GM19328 (cell line): ENCODE data around the gene DTX1.

ENCODE experiments used
- ATAC-seq: cut with Tn5 transposase; IDR thresholded peaks from one replicate; pipeline ENCODE4 v1.9.1; 2021; ENCODE audit warnings: mild to moderate bottlenecking, moderate library complexity; ENCODE audit not compliant: unreplicated experiment

DTX1 gene

DNA sequence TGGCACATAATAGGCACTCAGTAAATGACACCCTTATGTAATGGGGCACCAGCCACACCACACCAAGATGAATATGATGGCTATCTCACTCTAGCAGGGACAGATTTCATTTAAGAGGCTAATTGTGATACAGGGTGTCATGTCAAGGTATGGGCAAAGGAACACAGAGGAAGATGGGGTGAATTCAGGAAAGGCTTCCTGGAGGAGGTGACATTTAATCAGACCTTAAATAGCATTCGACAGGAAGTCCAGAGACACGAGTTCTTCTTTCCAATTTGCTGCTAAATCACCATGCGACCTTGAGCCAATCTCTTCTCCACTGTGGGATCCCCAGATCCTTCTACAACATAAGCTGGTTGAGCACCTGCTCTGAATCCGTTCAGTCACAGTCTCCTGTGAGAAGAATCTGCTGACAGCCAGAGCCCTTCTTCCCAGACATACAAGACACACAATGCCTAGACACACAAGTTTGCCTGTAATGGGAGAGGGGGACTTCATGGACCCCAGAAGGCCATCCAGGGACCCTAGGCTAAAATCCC is 1.5 kb upstream of the DTX1 start:
- ATAC-seq = no peak

DNA sequence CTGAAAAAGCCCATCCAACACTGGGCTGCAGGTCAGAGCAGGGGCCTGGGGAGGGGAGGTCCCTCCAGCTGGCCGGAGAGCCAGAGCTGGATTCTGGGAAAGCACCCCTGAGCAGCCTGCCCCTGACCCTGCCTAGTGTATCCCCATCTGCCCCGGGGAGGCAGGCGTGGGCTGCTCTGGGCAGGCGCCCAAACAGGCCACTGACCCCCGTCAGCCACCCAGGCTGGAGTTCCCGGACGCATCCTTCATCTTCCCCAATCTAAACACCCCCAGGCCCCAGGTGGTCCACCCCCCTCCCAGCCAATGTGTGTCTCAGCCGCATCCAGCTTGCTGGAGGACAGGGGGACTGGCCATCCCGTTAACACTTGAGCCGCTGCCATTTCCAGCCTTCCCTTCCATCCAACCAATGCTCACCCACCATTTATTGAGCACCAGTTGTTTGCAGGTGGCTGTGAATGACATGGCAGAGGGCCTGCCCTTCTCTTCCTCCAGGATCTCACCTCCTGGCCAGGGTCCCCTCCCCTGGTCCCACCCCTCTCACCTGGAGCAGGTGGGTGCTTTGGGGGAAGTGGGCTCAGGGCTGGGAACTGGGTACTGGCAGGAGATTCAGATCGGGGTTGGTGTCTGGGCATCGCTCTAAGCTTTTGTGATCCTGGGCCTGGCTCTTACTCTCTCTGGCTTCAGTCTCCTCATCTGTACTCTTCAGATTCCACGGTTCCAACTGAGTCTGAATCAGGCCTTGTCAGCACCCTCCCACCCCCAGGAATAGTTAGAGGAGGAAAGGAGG is 743 bp upstream of the DTX1 start:
- no peak for ATAC-seq

DNA sequence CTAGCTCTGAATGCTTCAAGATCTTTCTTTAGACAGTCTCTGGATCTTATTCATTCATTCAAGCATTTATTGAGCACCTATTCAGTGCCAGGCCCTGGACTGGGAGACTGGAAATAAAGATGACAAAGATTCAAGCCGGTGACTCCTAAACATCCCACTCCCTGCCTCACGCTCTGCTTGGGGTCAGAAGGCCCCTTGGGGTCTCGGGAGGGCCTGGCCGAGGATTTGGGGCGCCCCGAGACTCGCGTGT is 224 bp upstream of the DTX1 start:
- no peak for ATAC-seq

DNA sequence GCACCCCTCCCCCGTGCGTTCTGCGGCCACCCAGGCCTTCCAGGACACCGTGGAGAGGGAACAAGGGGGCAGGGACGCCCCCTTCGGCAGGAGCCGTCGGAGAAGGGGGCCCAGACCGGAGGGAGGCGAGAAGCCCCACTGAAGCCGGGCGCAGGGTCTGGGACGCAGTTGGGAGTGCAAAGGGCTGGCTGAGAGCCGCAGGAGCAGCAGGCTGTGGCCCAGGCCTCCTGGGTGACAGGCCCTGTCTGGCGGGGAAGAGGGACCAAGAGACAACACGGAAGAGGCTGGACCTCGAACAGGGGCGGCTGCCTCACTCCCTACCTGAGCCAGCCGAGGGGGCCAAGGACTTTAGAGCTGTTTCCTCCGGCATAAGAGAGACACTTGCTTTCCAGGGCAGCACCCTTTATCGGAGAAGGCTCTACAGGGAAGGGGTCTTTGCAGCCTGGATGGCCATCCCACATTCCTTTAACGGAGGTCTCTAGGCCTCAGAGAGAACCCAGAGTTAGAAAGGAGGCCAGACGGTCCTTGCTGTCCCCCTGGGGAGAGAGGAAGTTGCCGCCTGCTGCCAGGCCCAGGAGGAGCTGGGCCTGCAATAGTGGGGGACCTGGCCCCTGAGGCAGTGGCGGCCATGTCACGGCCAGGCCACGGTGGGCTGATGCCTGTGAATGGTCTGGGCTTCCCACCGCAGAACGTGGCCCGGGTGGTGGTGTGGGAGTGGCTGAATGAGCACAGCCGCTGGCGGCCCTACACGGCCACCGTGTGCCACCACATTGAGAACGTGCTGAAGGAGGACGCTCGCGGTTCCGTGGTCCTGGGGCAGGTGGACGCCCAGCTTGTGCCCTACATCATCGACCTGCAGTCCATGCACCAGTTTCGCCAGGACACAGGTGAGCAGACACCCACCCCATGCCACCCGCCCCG is 1.3 kb downstream of the DTX1 start:
- no peak for ATAC-seq

DNA sequence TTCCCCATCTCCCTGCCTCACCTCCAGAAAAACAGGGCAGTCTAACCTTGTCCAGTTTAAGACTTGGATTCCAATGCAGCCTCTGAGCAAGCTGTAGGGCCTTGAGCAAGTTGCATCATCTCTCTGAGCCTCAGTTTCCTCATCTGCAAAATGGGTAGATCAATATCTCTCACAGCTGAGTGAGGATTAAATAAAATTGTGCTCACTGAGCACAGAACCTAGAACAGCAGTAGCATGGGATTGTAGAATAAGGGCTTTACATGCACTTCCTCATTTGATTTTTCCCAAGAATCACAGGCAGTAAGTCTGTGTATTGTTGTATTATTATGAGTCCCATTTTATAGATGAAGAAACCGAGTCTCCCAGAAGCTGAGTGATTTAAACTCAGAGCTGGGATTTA is 2.0 kb downstream of the DTX1 start:
- ATAC-seq = no peak

DNA sequence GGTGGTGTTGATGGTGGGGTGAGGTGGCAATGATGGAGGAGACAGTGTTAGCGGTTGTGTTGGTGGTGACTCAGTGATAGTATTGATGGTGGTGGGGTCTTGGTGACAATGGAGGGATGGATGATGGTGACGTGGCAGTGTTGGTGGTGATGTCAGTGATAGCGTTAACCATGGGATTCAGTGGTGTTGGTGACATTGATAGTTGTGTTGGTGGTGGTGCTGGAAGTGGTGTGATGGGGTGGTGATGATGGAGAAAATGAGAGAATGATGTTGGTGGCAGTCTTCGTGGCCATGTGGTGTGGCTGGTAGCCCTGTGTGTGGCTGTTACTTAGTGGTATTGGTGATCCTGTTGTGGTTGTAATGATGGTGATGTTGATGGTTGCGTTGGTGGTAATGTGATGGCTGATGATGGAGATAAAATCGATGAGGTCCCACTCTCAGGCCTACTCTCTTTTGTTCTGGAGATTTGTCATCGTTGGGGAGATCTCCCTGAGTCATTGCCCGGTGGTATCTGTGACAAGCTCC is 2.6 kb downstream of the DTX1 start:
- no peak for ATAC-seq

DNA sequence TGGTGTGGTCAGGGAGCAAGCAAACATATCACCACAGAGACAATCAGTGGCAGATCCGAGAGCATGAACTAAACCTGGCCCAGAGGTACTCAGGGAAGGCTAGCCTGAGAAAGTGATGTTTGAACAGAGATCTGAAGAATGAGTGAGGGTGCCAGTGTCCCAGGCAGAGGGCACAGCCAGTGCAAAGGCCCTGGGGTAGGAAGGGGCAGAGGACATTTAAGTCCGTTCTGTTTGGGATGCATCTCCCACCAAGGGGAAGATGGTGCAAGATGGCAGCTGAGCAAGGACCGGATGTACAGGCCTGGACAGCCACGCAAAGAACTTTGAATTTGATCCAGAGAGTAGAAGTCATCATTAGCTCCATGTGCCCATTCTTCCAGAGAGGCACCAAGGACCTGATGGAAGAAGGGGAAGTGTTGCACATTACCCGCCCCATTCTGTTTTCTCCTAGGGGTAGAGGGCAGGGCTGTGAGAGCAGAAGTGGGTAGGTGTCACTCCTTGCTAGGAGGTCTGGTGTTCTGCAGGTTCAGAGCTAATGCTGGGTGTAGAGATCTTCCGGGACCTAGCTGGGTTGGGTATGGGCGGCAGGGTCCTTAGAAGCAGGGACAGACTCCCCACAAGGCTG is 3.9 kb downstream of the DTX1 start:
- no peak for ATAC-seq

DNA sequence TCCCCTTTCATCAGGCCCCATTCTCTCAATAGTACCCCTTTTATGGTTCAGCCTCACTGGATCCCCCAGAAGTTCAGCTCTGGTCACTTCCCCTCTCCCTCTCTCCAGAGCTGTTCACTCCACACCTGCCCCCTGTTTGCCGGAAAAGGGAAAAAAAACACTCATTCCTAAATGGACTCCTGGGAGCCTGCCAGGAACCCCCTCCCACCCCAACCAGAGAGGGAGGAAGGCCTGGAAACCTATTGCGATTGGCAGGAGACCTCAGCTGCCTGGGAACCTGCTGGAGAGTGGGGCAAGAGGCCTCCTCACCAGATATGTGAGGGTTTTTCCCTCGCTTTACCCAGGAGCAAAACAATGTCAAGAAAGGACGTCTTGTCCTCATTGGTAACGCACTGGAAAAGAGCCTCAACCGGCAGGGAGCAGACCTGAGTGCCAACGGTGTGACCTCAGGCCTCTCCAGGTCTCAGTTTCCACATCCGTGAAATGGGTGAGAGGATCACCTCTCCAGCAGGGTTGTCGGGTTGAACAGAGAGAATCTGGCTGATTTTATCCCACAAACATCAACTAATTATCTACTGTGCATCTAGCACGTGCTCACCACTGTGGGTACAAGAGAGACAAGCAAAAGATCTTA is 4.6 kb downstream of the DTX1 start:
- no peak for ATAC-seq

DNA sequence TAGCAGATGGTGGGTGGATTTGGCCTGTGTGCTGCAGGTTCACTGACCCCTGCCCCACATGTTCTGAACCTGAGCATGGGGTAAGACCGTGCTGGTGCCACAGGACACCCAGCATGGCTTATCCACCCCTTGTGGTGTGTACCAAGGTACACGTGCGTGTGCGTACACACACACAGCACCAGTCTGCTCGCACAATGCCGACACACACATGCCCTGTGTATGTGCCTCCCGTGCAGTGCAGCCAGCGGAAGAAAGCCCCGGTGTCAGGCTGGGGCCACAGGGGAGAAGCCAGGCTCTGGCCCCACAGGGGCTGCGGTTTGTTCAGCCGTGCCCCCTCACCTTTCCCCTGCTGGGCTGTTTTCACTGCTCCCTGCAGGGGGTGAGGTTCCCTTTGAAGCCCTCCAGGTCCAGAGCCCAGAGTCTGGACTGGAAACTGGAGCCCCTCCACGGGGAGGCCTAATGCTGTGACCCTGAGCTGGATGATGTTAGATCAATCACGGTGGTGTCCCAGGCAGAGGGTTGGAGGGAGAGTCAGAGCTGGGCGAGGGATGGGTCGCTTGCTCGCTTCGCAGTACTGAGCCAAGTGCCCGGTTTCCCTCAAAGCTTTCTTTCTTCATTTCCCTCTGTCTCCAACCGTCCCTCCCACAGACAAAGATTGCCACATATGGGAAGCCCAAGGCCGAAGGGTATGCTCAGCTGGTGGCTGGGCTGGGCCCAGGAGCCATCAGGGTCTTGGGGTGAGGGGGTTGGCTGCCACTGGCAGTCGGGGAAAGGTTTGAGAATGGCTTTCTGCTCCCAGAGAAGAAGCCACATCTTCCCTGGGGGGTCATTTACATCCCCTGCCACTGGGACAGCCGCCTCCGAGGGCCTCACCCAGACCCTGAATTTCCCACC is 6.2 kb downstream of the DTX1 start:
- no peak for ATAC-seq

DNA sequence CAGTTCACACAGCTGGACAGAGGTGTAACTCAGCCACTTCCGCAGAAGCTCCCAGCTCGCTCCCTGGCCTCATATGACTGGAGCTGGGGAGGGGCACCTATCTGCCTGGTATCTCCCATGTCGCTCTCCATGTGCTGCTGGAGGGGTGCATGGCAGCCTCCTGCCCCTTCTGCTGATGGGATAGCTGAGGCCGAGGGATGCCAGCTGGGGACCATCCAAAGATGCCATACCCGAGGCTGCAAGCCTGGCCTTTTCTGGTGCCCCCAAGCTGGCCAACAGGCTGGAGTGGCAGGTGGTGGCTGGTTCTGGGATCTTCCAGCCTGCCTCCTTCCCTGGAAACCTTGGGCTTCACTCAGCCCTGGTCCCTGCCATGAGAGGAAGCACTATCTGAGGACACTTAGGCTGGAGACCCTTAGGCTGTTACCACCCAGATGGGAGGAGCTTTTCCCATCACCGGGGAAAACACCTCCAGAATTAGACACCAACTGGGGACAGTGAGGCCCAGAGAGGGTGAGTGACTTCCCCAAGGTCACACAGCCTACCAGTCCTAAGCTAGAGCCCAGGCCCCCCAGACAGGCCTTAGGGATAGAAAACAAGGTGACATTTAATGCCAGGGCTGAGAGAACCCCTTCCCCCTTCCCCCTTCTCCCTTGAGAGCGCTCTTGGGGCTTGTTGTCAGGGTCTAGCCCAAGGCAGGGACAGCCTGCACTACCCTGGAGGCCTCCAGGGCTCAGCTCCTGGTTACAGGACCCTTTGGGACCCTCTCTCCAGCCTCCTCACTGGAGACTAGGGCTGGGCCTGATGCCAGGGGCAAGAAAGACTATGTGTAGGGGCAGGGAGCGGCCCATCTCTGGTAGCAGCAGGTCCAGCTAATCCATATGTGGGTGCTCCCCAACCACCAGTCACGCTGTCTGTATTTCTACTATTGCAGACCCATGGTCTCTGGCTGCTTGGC is 7.1 kb downstream of the DTX1 start:
- no peak for ATAC-seq

DNA sequence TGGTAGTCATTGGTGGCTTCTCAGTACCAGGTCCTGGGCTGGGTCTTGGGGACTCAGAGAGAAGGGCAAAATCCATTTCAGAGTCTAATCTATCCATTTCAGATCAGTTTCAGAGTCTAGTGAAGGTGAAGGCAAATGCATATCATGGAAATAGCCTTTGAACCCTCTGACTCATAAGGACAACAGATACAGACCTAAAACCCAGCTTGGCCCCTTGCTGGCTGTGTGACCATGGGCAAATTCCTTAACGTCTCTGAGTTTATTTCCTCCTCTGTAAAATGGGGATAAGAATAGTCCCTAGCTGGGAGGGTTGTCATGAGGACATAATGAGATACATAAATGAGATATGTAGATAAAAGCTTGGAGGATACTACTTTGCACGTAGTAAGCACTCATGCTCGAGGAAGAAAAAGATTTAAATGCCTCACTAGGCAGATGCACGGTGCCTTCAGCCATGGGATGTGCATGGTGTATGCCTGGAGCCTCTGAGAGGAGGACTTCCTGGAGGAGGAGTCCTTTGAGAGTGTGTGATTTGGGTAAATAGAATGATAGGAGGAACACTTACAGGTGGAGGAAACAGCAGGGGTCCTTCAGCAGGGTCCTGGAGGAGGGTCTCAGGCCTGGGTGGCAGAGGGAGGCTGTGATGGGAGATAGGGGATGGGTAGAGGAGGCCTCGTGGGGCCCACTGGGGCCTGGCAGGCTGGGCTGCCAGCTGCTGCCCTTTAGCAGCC is 8.0 kb downstream of the DTX1 start:
- no peak for ATAC-seq

DNA sequence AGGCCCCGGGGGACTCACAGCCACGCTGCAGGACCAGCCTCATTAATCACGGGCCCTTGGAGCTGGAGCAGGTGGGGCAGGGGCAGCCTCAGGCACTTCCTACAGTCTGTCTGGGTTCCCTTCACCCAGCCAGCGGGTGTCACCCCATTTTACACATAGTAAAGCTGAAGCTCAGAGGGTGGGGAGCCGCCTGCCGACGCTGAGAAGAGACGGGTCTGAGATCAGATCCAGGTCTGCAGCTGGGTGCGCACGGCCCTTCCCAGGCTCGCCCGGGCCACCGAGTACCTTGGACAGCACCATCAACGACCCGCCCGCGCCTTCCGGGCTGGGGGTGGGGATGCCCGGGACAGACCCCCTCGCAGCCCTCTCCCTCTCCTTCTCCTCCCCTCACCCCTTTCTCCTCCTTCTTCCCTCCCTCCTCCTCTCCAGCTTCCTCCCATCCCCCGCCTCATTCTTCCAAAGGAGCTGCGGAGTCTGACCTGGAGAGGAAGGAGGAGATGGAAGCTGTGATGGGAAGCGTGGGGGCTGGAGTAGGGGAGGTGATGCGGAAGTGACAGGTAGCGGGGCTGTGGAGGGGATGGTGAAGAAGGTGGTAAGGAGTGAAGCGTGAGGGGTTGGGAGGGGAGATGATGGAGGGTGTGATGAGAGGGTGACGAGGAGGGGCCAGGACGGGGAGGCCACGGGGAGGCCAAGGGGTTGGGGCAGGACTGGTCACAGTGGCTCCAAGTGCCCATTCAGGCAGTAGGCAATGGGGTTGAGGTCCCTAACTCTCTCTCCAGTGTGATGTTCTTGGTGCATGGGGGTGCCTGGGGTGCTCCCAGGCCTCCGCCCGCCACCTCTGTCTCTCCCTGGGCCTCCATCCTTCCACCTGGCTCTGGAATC is 8.8 kb downstream of the DTX1 start:
- ATAC-seq = no peak

DNA sequence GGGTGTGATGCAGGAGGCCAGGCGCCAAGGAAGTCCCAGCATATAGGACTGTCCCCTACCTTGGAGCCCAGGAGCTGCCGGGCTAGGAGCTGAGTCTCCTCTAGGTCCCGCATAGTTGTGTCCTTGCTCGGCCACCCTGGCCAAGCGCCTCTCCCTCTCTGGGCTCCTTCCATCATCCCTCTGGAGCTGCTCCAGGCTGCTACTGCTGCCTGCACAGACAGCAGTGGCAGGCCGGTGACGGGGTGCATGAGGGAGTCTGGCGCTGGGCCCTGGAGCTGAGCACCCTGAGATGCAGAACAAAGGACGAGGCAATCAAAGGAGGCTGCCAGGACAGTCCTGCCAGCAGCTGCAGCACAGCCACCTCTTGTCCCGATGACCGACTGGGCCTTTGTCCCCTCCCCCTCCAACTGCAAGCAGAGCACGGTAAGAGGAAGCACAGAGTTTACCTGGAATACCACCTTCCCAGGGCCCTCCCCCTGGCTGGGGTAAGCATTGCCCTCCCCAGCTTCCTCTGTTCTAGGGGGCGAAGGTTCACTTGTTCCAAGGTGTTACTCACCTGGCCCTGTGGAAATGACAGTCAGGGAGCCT is 10.4 kb downstream of the DTX1 start:
- ATAC-seq = no peak

DNA sequence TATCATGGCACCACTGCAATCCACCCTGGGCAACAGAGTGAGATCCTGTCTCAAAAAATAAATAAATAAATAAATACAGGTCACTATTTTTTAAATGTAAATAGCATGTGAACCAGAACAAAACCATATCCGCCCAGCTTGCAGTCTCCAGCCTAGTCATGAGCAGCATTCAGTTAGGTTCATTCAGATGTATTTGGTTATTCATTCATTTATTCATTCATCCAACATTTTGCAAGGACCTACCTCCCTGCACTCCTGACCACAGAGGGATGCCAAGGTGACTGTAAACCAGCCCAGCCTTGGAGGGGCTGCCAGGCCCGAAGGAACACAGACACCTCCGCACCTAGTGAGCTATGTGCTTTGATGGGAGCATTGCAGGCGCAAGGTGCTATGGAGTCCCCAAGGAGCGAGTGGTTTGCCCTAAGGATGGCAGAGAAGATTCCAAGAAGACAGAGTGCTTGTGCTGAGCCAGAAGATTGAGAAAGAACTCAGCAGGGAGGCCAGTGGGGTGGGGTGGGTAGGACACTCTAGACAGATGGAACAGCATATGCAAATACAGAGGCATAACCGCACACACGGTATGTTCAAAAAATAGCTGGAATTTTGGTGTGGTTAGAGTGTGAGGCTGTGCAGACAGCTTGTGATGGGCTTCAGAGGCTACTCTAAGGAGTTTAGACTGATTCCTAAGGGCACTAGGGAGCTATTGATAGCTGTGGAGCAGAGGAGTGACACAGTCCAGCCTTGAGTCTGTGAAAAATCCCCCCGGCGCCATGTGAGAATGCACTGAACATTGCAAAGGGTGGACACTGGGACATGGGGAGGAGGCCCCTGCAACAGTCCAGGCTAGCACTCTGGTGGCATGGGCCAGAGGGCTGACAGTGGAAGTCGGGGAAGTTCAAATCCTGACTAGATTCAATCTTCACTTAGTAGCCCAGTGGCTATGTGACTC is 11.7 kb downstream of the DTX1 start:
- ATAC-seq = no peak

DNA sequence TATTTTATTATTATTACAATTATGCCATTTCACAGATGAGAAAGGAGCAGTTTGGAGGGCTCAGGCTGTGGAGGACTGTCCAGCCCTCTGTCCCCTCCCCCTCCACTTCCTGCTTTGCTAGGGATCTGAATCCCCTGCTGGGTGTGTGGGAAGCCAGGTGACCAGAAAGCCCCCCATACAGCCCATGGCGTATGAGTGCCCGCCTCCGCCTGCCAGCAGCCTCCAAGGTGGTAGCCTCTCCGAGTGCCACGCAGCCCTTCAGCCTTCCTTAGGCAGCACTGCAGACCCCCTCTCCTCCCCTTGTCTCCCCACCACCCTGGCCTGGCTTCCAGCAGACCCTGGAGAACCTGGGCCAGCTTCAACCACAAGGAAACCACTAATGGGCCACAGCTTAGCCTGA is 12.6 kb downstream of the DTX1 start:
- no peak for ATAC-seq

DNA sequence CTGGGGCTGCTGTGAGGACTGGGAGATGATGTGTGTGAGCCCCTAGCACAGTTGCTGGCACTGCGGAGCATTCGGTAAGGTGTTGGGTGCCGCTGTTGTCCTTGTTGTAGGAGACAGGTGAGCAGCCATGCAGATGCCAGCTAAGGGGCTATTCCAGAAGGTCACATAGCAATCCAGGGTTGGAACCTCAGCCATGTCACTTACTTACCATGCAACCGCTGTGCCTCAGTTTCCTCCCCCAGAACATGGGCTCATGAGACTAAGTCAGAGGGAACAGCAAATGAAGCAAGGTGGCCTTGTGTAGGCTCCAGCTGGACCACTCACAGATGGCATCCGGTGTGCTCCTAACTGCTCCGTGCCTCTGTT is 13.2 kb downstream of the DTX1 start:
- ATAC-seq = no peak
